Heart left ventricle (tissue), 13 donors: ENCODE measurements around the gene TM4SF5.

Experiments used
- POLR2A ChIP-seq, 2 donors: fragments of 450-650 bp; IDR thresholded peaks; one replicate each; pipeline ENCODE4 v1.6.1; 2017; ENCODE audit warnings: antibody characterized with exemption in 2 of 2, mild to moderate bottlenecking in 2 of 2, moderate library complexity in 2 of 2
- TF ChIP-seq, protein P1 (sequence below), 12 donors: fragments of 200-600 bp; sonication (generic) in 4 of 12; IDR thresholded peaks; one replicate each; pipeline versions ENCODE4 v1.5.0 to v1.8.0; 2018 to 2022; ENCODE audit warnings: antibody characterized with exemption in 12 of 12, mild to moderate bottlenecking in 5 of 12
- donor health status: ischemic (EF 13 %, LVEDD 7.1; RV severe dilation, severe dysfunction).
- donor health status: DM: no; HTN: yes; CAD: no.
- donor health status: DM: no; HTN: no; CAD: no.
- donor health status: ischemic (EF 25% LVEDD 6.9; RV normal size, moderate dysfunction).
- donor health status: ischemic (EF 25% LVEDD 5.7; RV mildly dilated, moderate dysfunction).
- donor health status: ischemic (EF 35%, LVEDD 5.7; RV mildly dilated, moderate dysfunction).
- donor health status: nonischemic (EF 11% LVEDD 7.7; RV severe dilation, severe dysfunction).
- donor health status: DM: yes; HTN: yes; CAD: no.
- donor health status: PGD.
- donor health status: ischemic (EF 29% LVEDD 5.4; RV normal size, mild dysfunction).
- donor health status: nonischemic (EF 23%, LVEDD 6.1; RV moderate dilation, normal function).

DNA sequence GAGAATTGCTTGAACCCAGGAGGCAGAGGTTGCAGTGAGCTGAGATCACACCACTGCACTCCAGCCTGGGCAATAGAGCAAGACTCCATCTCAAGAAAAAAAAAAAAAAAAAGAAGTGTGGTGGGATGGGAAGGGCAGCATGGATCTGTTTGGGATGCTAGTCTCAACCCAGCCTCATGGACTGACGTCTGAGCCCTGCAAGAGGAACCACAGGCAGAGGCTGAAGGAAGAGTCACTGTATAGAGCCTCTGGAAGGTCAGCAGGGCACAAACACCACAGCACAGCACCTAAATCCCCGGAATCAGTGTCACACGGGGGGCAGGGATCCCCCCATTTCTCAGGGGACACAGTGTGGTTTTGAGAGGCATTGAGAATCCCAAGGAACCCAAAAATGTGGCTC is 21.1 kb upstream of the TM4SF5 start:
- TF ChIP-seq, protein P1, sequence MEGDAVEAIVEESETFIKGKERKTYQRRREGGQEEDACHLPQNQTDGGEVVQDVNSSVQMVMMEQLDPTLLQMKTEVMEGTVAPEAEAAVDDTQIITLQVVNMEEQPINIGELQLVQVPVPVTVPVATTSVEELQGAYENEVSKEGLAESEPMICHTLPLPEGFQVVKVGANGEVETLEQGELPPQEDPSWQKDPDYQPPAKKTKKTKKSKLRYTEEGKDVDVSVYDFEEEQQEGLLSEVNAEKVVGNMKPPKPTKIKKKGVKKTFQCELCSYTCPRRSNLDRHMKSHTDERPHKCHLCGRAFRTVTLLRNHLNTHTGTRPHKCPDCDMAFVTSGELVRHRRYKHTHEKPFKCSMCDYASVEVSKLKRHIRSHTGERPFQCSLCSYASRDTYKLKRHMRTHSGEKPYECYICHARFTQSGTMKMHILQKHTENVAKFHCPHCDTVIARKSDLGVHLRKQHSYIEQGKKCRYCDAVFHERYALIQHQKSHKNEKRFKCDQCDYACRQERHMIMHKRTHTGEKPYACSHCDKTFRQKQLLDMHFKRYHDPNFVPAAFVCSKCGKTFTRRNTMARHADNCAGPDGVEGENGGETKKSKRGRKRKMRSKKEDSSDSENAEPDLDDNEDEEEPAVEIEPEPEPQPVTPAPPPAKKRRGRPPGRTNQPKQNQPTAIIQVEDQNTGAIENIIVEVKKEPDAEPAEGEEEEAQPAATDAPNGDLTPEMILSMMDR (IDR thresholded peaks at IDR 0.05), result no peak
- TF ChIP-seq POLR2A (IDR thresholded peaks at IDR 0.05), result no peak
